Endothelial cell (in vitro differentiated cells): ENCODE measurements around the gene WDR7. TPM values are rescaled to one million over a fixed set of nuclear protein-coding genes. Genes with fewer than 3 reads are reported as not detected.

Experiments
- DNase-seq: peaks from one replicate; pipeline ENCODE4 v3.0.0; 2021; ENCODE audit warnings: low spot score
- H3K27ac Mint-ChIP-seq: one replicate; pipeline ENCODE4 v1.8.0; 2021; ENCODE audit warnings: mixed read lengths, inconsistent platforms; ENCODE audit not compliant: unreplicated experiment
- H3K27me3 Mint-ChIP-seq: one replicate; pipeline ENCODE4 v1.8.0; 2021; ENCODE audit warnings: mild to moderate bottlenecking, moderate library complexity, mixed read lengths, inconsistent platforms; ENCODE audit not compliant: unreplicated experiment
- H3K36me3 Mint-ChIP-seq: one replicate; pipeline ENCODE4 v1.8.0; 2021; ENCODE audit warnings: mild to moderate bottlenecking, low read depth, mixed read lengths, inconsistent platforms; ENCODE audit not compliant: unreplicated experiment
- H3K4me1 Mint-ChIP-seq: one replicate; pipeline ENCODE4 v1.8.0; 2021; ENCODE audit warnings: mild to moderate bottlenecking, mixed read lengths, inconsistent platforms; ENCODE audit not compliant: unreplicated experiment
- H3K4me3 Mint-ChIP-seq: one replicate; pipeline ENCODE4 v1.8.0; 2021; ENCODE audit warnings: mild to moderate bottlenecking, mixed read lengths, inconsistent platforms; ENCODE audit not compliant: unreplicated experiment
- H3K9me3 Mint-ChIP-seq: one replicate; pipeline ENCODE4 v1.8.0; 2021; ENCODE audit warnings: mixed read lengths, inconsistent platforms; ENCODE audit not compliant: unreplicated experiment
- total RNA-seq: library from RNA; stranded (reverse); fragmentation: NEBNext Ultra II Directional; extraction: Animal tissue kit (Norgen Biotek cat#: 25700); gene quantifications from one replicate; pipeline ENCODE4 v1.2.1, GENCODE V29; 2021; ENCODE audit not compliant: unreplicated experiment
- TF ChIP-seq, protein P1 (sequence below): fragments of 200-600 bp; sonication (generic); IDR thresholded peaks from one replicate; pipeline ENCODE4 v1.5.0; 2021; ENCODE audit warnings: antibody characterized with exemption; ENCODE audit not compliant: unreplicated experiment

Gene WDR7
- total RNA-seq, 1 donor from 2014 or later = 42.0 TPM

GRCh38 chr18:56632070-56633022, 18.8 kb upstream of the WDR7 start:
- no peaks in the 10 kb centered on the region for H3K27me3 Mint-ChIP-seq
- TF ChIP-seq, protein P1, sequence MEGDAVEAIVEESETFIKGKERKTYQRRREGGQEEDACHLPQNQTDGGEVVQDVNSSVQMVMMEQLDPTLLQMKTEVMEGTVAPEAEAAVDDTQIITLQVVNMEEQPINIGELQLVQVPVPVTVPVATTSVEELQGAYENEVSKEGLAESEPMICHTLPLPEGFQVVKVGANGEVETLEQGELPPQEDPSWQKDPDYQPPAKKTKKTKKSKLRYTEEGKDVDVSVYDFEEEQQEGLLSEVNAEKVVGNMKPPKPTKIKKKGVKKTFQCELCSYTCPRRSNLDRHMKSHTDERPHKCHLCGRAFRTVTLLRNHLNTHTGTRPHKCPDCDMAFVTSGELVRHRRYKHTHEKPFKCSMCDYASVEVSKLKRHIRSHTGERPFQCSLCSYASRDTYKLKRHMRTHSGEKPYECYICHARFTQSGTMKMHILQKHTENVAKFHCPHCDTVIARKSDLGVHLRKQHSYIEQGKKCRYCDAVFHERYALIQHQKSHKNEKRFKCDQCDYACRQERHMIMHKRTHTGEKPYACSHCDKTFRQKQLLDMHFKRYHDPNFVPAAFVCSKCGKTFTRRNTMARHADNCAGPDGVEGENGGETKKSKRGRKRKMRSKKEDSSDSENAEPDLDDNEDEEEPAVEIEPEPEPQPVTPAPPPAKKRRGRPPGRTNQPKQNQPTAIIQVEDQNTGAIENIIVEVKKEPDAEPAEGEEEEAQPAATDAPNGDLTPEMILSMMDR = no peak
- H3K4me3 Mint-ChIP-seq = no peak overlapping the region
- no peak for DNase-seq
- peak overlapping the region; percentile 30 for H3K27ac Mint-ChIP-seq
- no peaks in the 10 kb centered on the region for H3K9me3 Mint-ChIP-seq
- peaks cover 3% of the 10 kb centered on the region for H3K4me1 Mint-ChIP-seq
- peaks cover 8% of the 10 kb centered on the region for H3K36me3 Mint-ChIP-seq

- H3K36me3 Mint-ChIP-seq = peaks cover 12% of the 10 kb centered on the region
- TF ChIP-seq, protein P1 = no peak
- H3K27ac Mint-ChIP-seq = no peak overlapping the region
- H3K27me3 Mint-ChIP-seq = peaks cover 3% of the 10 kb centered on the region
- no peaks in the 10 kb centered on the region for H3K9me3 Mint-ChIP-seq
- DNase-seq = no peak
- peaks cover 21% of the 10 kb centered on the region for H3K4me1 Mint-ChIP-seq
- no peak overlapping the region for H3K4me3 Mint-ChIP-seq
Measured at GRCh38 chr18:56635007-56635406, 16.2 kb upstream of the WDR7 start.

- Mint-ChIP-seq H3K27ac (peak overlapping the region; percentile 97), H3K27me3 (peaks cover 3% of the 10 kb centered on the region), H3K9me3 (no peaks in the 10 kb centered on the region), H3K4me1 (peaks cover 21% of the 10 kb centered on the region), H3K4me3 (peak overlapping the region; percentile 99), H3K36me3 (peaks cover 12% of the 10 kb centered on the region)
- TF ChIP-seq, protein P1 = no peak
- no peak for DNase-seq
Measured at GRCh38 chr18:56637176-56637575, 14.0 kb upstream of the WDR7 start.

- Mint-ChIP-seq H3K27ac (peak overlapping the region; percentile 97), H3K27me3 (peaks cover 6% of the 10 kb centered on the region), H3K9me3 (no peaks in the 10 kb centered on the region), H3K4me3 (peak overlapping the region; percentile 99), H3K36me3 (peaks cover 12% of the 10 kb centered on the region), H3K4me1 (peaks cover 21% of the 10 kb centered on the region)
- TF ChIP-seq, protein P1 = no peak
- DNase-seq = peak; percentile 5
Measured at GRCh38 chr18:56637711-56638231, 13.4 kb upstream of the WDR7 start.
